Brain microvascular endothelial cell (primary cell): ENCODE data around the gene GPR146.
"Not testable (repeated sequence)": the region's sequence is repeated elsewhere in the genome, so short reads cannot be mapped to it uniquely, and the experiment has no call there.

Experiments
- DNase-seq: peaks from one replicate; pipeline ENCODE4 v3.0.0-alpha.2; 2020
- H3K27ac ChIP-seq: fragments of 250-450 bp; sonication (Bioruptor Pico); 2 replicates; pipeline ENCODE4 v1.5.1; 2020; ENCODE audit warnings: mild to moderate bottlenecking, moderate library complexity
- H3K27me3 ChIP-seq: fragments of 250-450 bp; sonication (Bioruptor Pico); replicated peaks from 2 replicates; pipeline ENCODE4 v1.5.1; 2020; ENCODE audit warnings: mild to moderate bottlenecking
- H3K36me3 ChIP-seq: fragments of 250-450 bp; sonication (Bioruptor Pico); replicated peaks from 2 replicates; pipeline ENCODE4 v1.5.1; 2020; ENCODE audit warnings: mild to moderate bottlenecking
- H3K4me3 ChIP-seq: 2 replicates; pipeline ENCODE4 v1.5.1; 2011; ENCODE audit warnings: low read depth, mild to moderate bottlenecking, control low read depth, low read length, moderate library complexity
- CTCF ChIP-seq: IDR thresholded peaks from 2 replicates; pipeline ENCODE4 v1.5.1; 2011; ENCODE audit warnings: low read depth, mild to moderate bottlenecking, moderate library complexity, low read length, control low read depth, inconsistent platforms; ENCODE audit errors: missing control alignments
- in situ Hi-C: cut with HindIII; loops from 2 replicates; pipeline ENCODE4 v1.10.0; 2017; ENCODE audit warnings: low sequenced_read_pairs, low pct_ligation_motif_present

GPR146 gene

GRCh38 chr7:1030444-1031070, 13.8 kb upstream of the GPR146 start:
- in situ Hi-C loops: no loop called here
- Histone ChIP-seq H3K36me3 (no peaks in the 10 kb centered on the region), H3K27me3 (no peaks in the 10 kb centered on the region), H3K27ac (no peak overlapping the region), H3K4me3 (no peak overlapping the region)
- no peak for TF ChIP-seq CTCF
- DNase-seq: no peak

GRCh38 chr7:1031716-1032455, 12.5 kb upstream of the GPR146 start:
- Histone ChIP-seq H3K27ac (no peak overlapping the region), H3K36me3 (no peaks in the 10 kb centered on the region), H3K4me3 (no peak overlapping the region), H3K27me3 (no peaks in the 10 kb centered on the region)
- in situ Hi-C loops: no loop called here
- DNase-seq: no peak
- TF ChIP-seq CTCF: no peak

DNA sequence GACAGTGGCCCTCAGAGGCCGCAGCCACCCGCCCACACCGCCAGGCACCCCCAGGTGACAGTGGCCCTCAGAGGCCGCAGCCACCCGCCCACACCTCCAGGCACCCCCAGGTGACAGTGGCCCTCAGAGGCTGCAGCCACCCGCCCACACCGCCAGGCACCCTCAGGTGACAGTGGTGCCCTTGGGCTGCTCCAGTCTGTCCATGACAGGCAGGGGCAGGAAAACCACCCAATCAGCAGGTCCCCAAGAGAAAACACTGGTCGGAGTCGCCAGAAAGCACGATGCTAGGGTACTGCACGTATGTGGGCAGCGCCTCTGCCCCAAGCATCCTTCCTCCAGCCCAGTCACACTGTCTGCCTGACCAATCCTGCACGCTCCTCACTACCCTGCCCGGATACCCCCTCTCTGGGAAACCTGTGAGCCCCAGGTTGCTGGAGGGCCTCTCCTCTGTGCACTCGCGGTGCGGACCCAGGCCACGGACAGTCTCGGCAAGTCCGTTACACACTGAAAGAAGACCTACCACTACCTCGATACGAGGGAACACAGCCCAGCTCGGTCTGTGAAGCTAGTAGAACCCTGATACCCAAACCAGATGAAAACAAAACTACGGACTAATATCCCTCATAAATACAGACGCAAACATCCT, 11.7 kb upstream of the GPR146 start:
- in situ Hi-C loops: no loop called here

DNA sequence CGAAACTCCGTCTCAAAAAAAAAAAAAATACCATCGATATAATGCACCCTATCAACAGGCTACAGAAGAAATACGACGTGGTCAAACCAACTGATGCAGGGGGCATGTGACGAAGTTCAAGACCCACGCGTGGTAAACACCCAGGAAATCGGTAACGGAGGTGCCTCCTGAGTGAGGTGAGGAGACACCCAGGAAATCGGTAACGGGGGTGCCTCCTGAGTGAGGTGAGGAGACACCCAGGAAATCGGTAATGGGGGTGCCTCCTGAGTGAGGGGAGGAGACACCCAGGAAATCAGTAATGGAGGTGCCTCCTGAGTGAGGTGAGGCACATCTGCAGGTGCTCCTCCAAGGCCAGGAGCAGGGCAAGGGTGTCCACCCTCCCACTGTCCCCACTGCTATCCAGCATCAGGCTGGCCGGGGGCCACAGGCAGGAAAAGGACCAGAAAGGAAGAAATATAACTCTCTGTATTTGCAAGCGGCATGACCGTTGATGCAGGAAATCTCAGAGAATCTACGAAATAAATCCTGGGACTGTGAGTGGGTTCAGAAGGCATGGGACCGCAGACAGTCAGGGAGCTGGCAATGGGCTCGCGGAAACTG, 10.7 kb upstream of the GPR146 start:
- TF ChIP-seq CTCF: no peak
- Histone ChIP-seq H3K36me3 (no peaks in the 10 kb centered on the region), H3K27ac (no peak overlapping the region), H3K4me3 (no peak overlapping the region), H3K27me3 (no peaks in the 10 kb centered on the region)
- in situ Hi-C loops: no loop called here
- no peak for DNase-seq

More for the DNA sequence above, 11.7 kb upstream of the GPR146 start:
- Histone ChIP-seq H3K27ac (no peak overlapping the region), H3K36me3 (no peaks in the 10 kb centered on the region), H3K4me3 (no peak overlapping the region), H3K27me3 (no peaks in the 10 kb centered on the region)
- no peak for TF ChIP-seq CTCF
- no peak for DNase-seq

DNA sequence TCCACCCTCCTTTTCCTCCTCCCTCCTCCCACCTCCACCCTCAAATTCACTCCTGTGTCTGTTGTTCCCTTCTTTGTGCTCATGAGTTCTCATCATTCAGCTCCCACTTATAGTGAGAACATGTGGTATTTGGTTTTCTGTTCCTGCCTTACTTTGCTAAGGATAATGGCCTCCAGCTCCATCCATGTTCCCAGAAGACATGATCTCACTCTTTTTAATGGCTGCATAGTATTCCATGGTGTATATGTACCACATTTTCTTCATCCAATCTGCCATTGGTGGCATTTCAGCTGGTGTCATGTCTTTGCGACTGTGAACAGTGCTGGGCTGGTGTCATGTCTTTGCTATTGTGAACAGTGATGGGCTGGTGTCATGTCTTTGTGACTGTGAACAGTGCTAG, 9.6 kb upstream of the GPR146 start:
- in situ Hi-C loops, H3K27ac ChIP-seq, H3K27me3 ChIP-seq, H3K4me3 ChIP-seq, DNase-seq, H3K36me3 ChIP-seq: not testable (repeated sequence)

DNA sequence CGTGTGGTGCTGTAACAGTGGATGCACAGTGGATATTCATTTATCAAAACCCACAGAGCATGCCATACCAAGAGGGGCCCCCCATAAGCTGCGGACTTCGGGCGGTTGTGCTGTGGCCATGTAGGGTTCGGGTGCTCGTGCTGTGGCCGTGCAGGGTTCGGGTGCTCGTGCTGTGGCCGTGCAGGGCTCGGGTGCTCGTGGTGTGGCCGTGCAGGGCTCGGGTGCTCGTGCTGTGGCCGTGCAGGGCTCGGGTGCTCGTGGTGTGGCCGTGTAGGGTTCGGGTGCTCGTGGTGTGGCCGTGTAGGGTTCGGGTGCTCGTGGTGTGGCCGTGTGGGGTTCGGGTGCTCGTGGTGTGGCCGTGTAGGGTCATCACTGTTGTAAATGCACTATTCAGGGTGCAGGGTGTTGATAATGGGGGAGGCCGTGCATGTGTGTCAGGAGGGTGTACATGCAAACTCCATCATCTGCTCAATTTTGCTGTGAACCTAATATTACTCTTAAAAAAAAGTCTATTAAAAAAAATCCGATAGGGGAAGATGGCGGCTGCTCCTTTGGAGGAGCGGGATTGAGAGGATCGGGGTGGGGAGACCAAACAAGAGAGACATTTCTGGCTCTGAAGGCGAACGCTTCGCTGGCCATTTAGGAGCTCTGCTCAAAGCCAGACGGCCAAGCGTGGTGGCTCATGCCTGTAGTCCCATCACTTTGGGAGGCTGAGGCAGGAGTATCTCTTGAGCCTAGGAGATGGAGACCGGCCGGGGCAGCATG, 8.0 kb upstream of the GPR146 start:
- H3K27ac ChIP-seq, H3K36me3 ChIP-seq, H3K27me3 ChIP-seq, DNase-seq, in situ Hi-C loops, H3K4me3 ChIP-seq: not testable (repeated sequence)

DNA sequence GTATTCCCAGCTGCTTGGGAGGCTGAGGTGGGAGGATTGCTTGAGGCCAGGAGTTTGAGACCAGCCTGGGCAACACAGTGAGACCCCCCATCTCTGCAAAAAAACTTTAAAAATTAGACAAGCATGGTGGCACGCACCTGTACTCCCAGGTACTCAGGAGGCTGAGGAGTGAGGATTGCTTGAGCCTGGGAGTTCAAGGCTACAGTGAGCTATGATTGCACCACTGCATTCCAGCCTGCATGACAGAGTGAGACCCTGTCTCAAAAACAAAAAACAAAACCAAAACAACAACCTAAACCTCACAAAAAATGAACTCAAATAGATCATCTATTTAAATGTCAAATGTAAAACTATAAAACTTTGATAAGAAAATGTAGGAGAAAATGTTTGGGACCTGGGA, 4.1 kb upstream of the GPR146 start:
- DNase-seq, in situ Hi-C loops, H3K36me3 ChIP-seq, H3K27me3 ChIP-seq, H3K4me3 ChIP-seq, H3K27ac ChIP-seq: not testable (repeated sequence)
